Gastrocnemius medialis (tissue), 4 donors: ENCODE measurements around the gene KDELR1. TPM values are rescaled to one million over a fixed set of nuclear protein-coding genes. Genes with fewer than 3 reads are reported as not detected.

Source experiments
- ATAC-seq, 2 donors: fragments of 150-250 bp; one replicate each; pipeline ENCODE4 v1.9.1; 2016
- DNase-seq, 2 donors: peaks; one replicate each; pipeline ENCODE4 v3.0.0-alpha.2; 2019
- H3K27ac ChIP-seq, 4 donors: fragments of 200-600 bp; sonication (generic); 1 replicate in 1 of 4; 2 replicates in 3 of 4; pipeline ENCODE4 v1.5.1; 2016 to 2018; ENCODE audit warnings: mild to moderate bottlenecking in 2 of 4, moderate library complexity in 1 of 4
- H3K27me3 ChIP-seq, 3 donors: fragments of 200-600 bp; sonication (generic) in 2 of 3; 1 replicate in 1 of 3; 2 replicates in 2 of 3; pipeline versions ENCODE4 v1.5.1 to v1.6.0; 2016 to 2019; ENCODE audit warnings: mild to moderate bottlenecking in 1 of 3, moderate library complexity in 1 of 3
- H3K36me3 ChIP-seq, 2 donors: fragments of 200-600 bp; sonication (generic) in 1 of 2; one replicate each; pipeline ENCODE4 v1.5.1; 2017 to 2018
- H3K4me1 ChIP-seq, 2 donors: fragments of 200-600 bp; sonication (generic) in 1 of 2; one replicate each; pipeline ENCODE4 v1.5.1; 2016 to 2017; ENCODE audit warnings: mild to moderate bottlenecking in 2 of 2
- H3K4me3 ChIP-seq, 4 donors: fragments of 200-600 bp; sonication (generic) in 3 of 4; 1 replicate in 1 of 4; 2 replicates in 3 of 4; pipeline ENCODE4 v1.5.1; 2016 to 2019; ENCODE audit warnings: mild to moderate bottlenecking in 2 of 4
- H3K9me3 ChIP-seq, 3 donors: fragments of 200-600 bp; sonication (generic) in 2 of 3; 1 replicate in 1 of 3; 2 replicates in 2 of 3; pipeline ENCODE4 v1.5.1; 2016 to 2019
- CTCF ChIP-seq, 5 experiments: fragments of 450-650 bp in 3 of 5; fragments of 200-600 bp in 2 of 5; sonication (generic) in 2 of 5; IDR thresholded peaks in 4 of 5; conservative IDR thresholded peaks in 1 of 5; 1 replicate in 4 of 5; 2 replicates in 1 of 5; pipeline ENCODE4 v1.5.1; 2016 to 2019; ENCODE audit warnings: antibody characterized with exemption in 5 of 5, mild to moderate bottlenecking in 3 of 5, moderate library complexity in 3 of 5
- POLR2A ChIP-seq, 2 donors: fragments of 450-650 bp; IDR thresholded peaks; one replicate each; pipeline ENCODE4 v1.6.1; 2017; ENCODE audit warnings: antibody characterized with exemption in 2 of 2, mild to moderate bottlenecking in 2 of 2, moderate library complexity in 2 of 2
- in situ Hi-C, 4 donors: fragments of 200-750 bp; cut with MboI; loops; one replicate each; pipeline versions ENCODE4 v1.15.0 to v1.8.0; 2017; ENCODE audit warnings: low sequenced_read_pairs in 4 of 4
- intact Hi-C: fragments of 100-400 bp; cut with DNase I; formaldehyde crosslinking; loops from one replicate; pipeline ENCODE4 v1.15.1; 2023; ENCODE audit warnings: low total_unique reads
- total RNA-seq, 4 donors: library from RNA; depleted of rRNA; stranded (reverse); fragments of >200 nt; gene quantifications; one replicate each; pipeline versions ENCODE4 v1.1.0 to v1.2.3, GENCODE V29; 2016

Gene KDELR1
- total RNA-seq, 4 donors from 2014 or later, result 44.9 to 64.7 (median 54.0) TPM

- intact Hi-C loops (no loop called here), in situ Hi-C loops (no loop called here)
- no peak overlapping the region for H3K4me3 ChIP-seq
- no peak for DNase-seq
- no peak overlapping the region for H3K27ac ChIP-seq
- H3K27me3 ChIP-seq, result no peaks in the 10 kb centered on the region
- no peaks in the 10 kb centered on the region for H3K9me3 ChIP-seq
- H3K36me3 ChIP-seq, result peaks cover 0 to 7% of the 10 kb centered on the region in 2 donors
- TF ChIP-seq POLR2A (IDR thresholded peaks at IDR 0.05) (no peak), CTCF (IDR thresholded peaks at IDR 0.05 in 4 of 5, conservative IDR thresholded peaks at IDR 0.05 in 1 of 5) (no peak)
- ATAC-seq, result no peak
- peaks cover 6 to 9% of the 10 kb centered on the region in 2 donors for H3K4me1 ChIP-seq
Measured at GRCh38 chr19:48338253-48338755, 53.0 kb downstream of the KDELR1 start.

GRCh38 chr19:48333467-48334384 lies 57.6 kb downstream of the KDELR1 start:
- ATAC-seq (peak; percentile 25 to 31), DNase-seq (peak; percentile 60 to 72)
- intact Hi-C loops, result no loop called here
- Histone ChIP-seq H3K9me3 (no peaks in the 10 kb centered on the region), H3K4me1 (peaks cover 10 to 15% of the 10 kb centered on the region in 2 donors), H3K27me3 (no peaks in the 10 kb centered on the region), H3K4me3 (peak overlapping the region; percentile 49 to 58 (median 52)), H3K36me3 (no peaks in the 10 kb centered on the region), H3K27ac (peak overlapping the region; percentile 82 to 84 (median 83))
- TF ChIP-seq POLR2A (IDR thresholded peaks at IDR 0.05) (no peak), CTCF (IDR thresholded peaks at IDR 0.05 in 4 of 5, conservative IDR thresholded peaks at IDR 0.05 in 1 of 5) (peak; percentile 23 to 76 (median 73))
- in situ Hi-C loops, result no loop called here

- Histone ChIP-seq H3K36me3 (no peaks in the 10 kb centered on the region), H3K9me3 (no peaks in the 10 kb centered on the region), H3K27me3 (no peaks in the 10 kb centered on the region), H3K4me3 (peak overlapping the region; percentile 49 to 58 (median 52)), H3K27ac (peak overlapping the region; percentile 82 to 84 (median 83)), H3K4me1 (peaks cover 10 to 15% of the 10 kb centered on the region in 2 donors)
- intact Hi-C loops, result loop anchor here (1.0 kb wide), 2 partner anchors 11 to 30 kb away; partner anchors contain the start of gene TMEM143
- TF ChIP-seq POLR2A (IDR thresholded peaks at IDR 0.05) (peak; percentile 11 to 47), CTCF (IDR thresholded peaks at IDR 0.05 in 4 of 5, conservative IDR thresholded peaks at IDR 0.05 in 1 of 5) (no peak)
- DNase-seq (peak; percentile 85 to 90), ATAC-seq (peak; percentile 87 to 92)
- in situ Hi-C loops, result no loop called here
Measured at GRCh38 chr19:48332662-48333466, 58.5 kb downstream of the KDELR1 start.

Other genes with a start within 250 kb of the KDELR1 start
- 1 to 10 TPM; 3.7 to 9.2 (median 7.1) TPM for gene LIG1, start 221.2 kb downstream of the KDELR1 start, total RNA-seq
- 1 to 10 TPM; 1.6 to 8.4 (median 2.8) TPM for gene ZSWIM9, start 220.9 kb downstream of the KDELR1 start, total RNA-seq
- gene CARD8, start 135.6 kb downstream of the KDELR1 start, total RNA-seq, result 10 to 100 TPM; 15.7 to 23.3 (median 20.2) TPM
- under 1 TPM in 1 of 4 donors, not detected in 3; 0.36 TPM for gene ZNF114, start 121.5 kb downstream of the KDELR1 start, total RNA-seq
- 10 to 100 TPM in 2 of 4 donors, 1 to 10 TPM in 2; 3.8 to 15.3 (median 9.4) TPM for gene EMP3, start 66.0 kb downstream of the KDELR1 start, total RNA-seq
- 10 to 100 TPM; 28.8 to 42.3 (median 40.7) TPM for gene TMEM143, start 27.6 kb downstream of the KDELR1 start, total RNA-seq
- gene SYNGR4, start 27.2 kb downstream of the KDELR1 start, total RNA-seq, result not detected
- under 1 TPM in 3 of 4 donors, not detected in 1; 0.07 to 0.27 (median 0.09) TPM for gene GRIN2D, start 2.1 kb upstream of the KDELR1 start, total RNA-seq
- gene GRWD1, start 54.4 kb upstream of the KDELR1 start, total RNA-seq, result 10 to 100 TPM; 27.8 to 36.0 (median 31.2) TPM
- gene KCNJ14, start 64.0 kb upstream of the KDELR1 start, total RNA-seq, result 1 to 10 TPM in 2 of 4 donors, under 1 TPM in 2; 0.19 to 1.9 (median 0.92) TPM
- gene CYTH2, start 77.8 kb upstream of the KDELR1 start, total RNA-seq, result 10 to 100 TPM; 24.3 to 35.2 (median 26.9) TPM
- gene LMTK3, start 120.3 kb upstream of the KDELR1 start, total RNA-seq, result not detected
- not detected for gene SULT2B1, start 160.6 kb upstream of the KDELR1 start, total RNA-seq
- not detected for gene SPACA4, start 215.2 kb upstream of the KDELR1 start, total RNA-seq
- under 1 TPM in 1 of 4 donors, not detected in 3; 0.15 TPM for gene FAM83E, start 223.5 kb upstream of the KDELR1 start, total RNA-seq
- gene RPL18, start 227.6 kb upstream of the KDELR1 start, total RNA-seq, result 1,000 to 10,000 TPM; 1,223 to 1,420 (median 1,299) TPM
- 10 to 100 TPM in 2 of 4 donors, 1 to 10 TPM in 2; 7.8 to 12.4 (median 9.2) TPM for gene SPHK2, start 228.0 kb upstream of the KDELR1 start, total RNA-seq
- gene DBP, start 245.8 kb upstream of the KDELR1 start, total RNA-seq, result 10 to 100 TPM in 1 of 4 donors, 1 to 10 TPM in 3; 1.7 to 12.9 (median 4.4) TPM